ENCODE data around the gene AGPAT3.

AGPAT3 gene

GRCh38 chr21:43877936-43878575 lies 13.0 kb downstream of the AGPAT3 start:
- Histone ChIP-seq H3K4me2 (ENCODE audit: insufficient read depth, low read length, poor library complexity, severe bottlenecking) (no peak overlapping the region), H2AFZ (ENCODE audit: low read length) (no peak overlapping the region), H3K79me1 (ENCODE audit: low read depth, low read length) (no peaks in the 10 kb centered on the region), H3K27ac (replicated peaks; ENCODE audit: low read length) (no peak overlapping the region), H2BK12ac (ENCODE audit: low read length) (no peak overlapping the region), H2BK120ac (ENCODE audit: low read depth, low read length) (peak overlapping the region; percentile 5), H3K27me3 (ENCODE audit: control insufficient read depth in 3 of 3, insufficient read depth in 3 of 3, low read depth in 1 of 3, low read length in 3 of 3) (no peaks in the 10 kb centered on the region), H2AK5ac (ENCODE audit: low read depth, low read length) (no peak overlapping the region), H2BK15ac (ENCODE audit: low read length) (no peak overlapping the region), H3K14ac (ENCODE audit: low read length) (no peak overlapping the region), H3K9ac (ENCODE audit: low read depth, low read length, poor library complexity) (peak overlapping the region; percentile 24), H3K4me1 (ENCODE audit: control insufficient read depth in 2 of 2, insufficient read depth in 1 of 2, low read depth in 1 of 2, low read length in 2 of 2) (no peaks in the 10 kb centered on the region), H4K8ac (ENCODE audit: low read depth, low read length) (no peak overlapping the region), H3K9me3 (replicated peaks in 1 of 2; ENCODE audit: control insufficient read depth in 2 of 2, insufficient read depth in 1 of 2, low read depth in 1 of 2, low read length in 2 of 2) (peaks cover 0 to 18% of the 10 kb centered on the region in 2 donors), H3K36me3 (replicated peaks in 1 of 2; ENCODE audit: control insufficient read depth in 2 of 2, insufficient read depth in 2 of 2, low read length in 2 of 2) (peaks cover 0 to 11% of the 10 kb centered on the region in 2 donors), H3K18ac (ENCODE audit: low read length) (no peak overlapping the region), H3K23ac (ENCODE audit: low read depth, low read length, poor library complexity) (peak overlapping the region; percentile 5), H3K4ac (ENCODE audit: low read length) (no peak overlapping the region), H3K4me3 (ENCODE audit: low read length in 2 of 2) (peak overlapping the region in 1 of 2 donors; percentile 13), H4K91ac (ENCODE audit: low read depth, low read length, poor library complexity) (no peak overlapping the region), H2BK5ac (ENCODE audit: low read length) (no peak overlapping the region)
- no CpG with 5 or more reads among the region's 25 CpGs for WGBS, 2 donors (ENCODE audit: extremely low coverage in 2 of 2, insufficient read length in 2 of 2, insufficient replicate concordance in 1 of 2)
- DNase-seq (ENCODE audit: low spot score), result no peak

- Histone ChIP-seq H3K9ac (ENCODE audit: low read depth, low read length, poor library complexity) (no peak overlapping the region), H2AFZ (ENCODE audit: low read length) (no peak overlapping the region), H2BK15ac (ENCODE audit: low read length) (no peak overlapping the region), H2AK5ac (ENCODE audit: low read depth, low read length) (no peak overlapping the region), H3K36me3 (replicated peaks in 1 of 2; ENCODE audit: control insufficient read depth in 2 of 2, insufficient read depth in 2 of 2, low read length in 2 of 2) (peaks cover 0 to 8% of the 10 kb centered on the region in 2 donors), H2BK12ac (ENCODE audit: low read length) (peak overlapping the region; percentile 10), H3K27ac (replicated peaks; ENCODE audit: low read length) (no peak overlapping the region), H2BK120ac (ENCODE audit: low read depth, low read length) (no peak overlapping the region), H4K8ac (ENCODE audit: low read depth, low read length) (no peak overlapping the region), H2BK5ac (ENCODE audit: low read length) (no peak overlapping the region), H3K14ac (ENCODE audit: low read length) (no peak overlapping the region), H3K4me1 (ENCODE audit: control insufficient read depth in 2 of 2, insufficient read depth in 1 of 2, low read depth in 1 of 2, low read length in 2 of 2) (peaks cover 4% of the 10 kb centered on the region in 2 donors), H4K91ac (ENCODE audit: low read depth, low read length, poor library complexity) (no peak overlapping the region), H3K4me2 (ENCODE audit: insufficient read depth, low read length, poor library complexity, severe bottlenecking) (no peak overlapping the region), H3K27me3 (ENCODE audit: control insufficient read depth in 3 of 3, insufficient read depth in 3 of 3, low read depth in 1 of 3, low read length in 3 of 3) (no peaks in the 10 kb centered on the region), H3K4me3 (ENCODE audit: low read length in 2 of 2) (no peak overlapping the region), H3K23ac (ENCODE audit: low read depth, low read length, poor library complexity) (peak overlapping the region; percentile 49), H3K9me3 (replicated peaks in 1 of 2; ENCODE audit: control insufficient read depth in 2 of 2, insufficient read depth in 1 of 2, low read depth in 1 of 2, low read length in 2 of 2) (peaks cover 0 to 16% of the 10 kb centered on the region in 2 donors), H3K79me1 (ENCODE audit: low read depth, low read length) (no peaks in the 10 kb centered on the region), H3K4ac (ENCODE audit: low read length) (no peak overlapping the region), H3K18ac (ENCODE audit: low read length) (no peak overlapping the region)
- WGBS, 2 donors (ENCODE audit: extremely low coverage in 2 of 2, insufficient read length in 2 of 2, insufficient replicate concordance in 1 of 2), result no CpG with 5 or more reads among the region's 25 CpGs
- no peak for DNase-seq (ENCODE audit: low spot score)
These were observed 14.5 kb downstream of the AGPAT3 start for GRCh38 chr21:43879348-43880110.

GRCh38 chr21:43880111-43880985 lies 15.3 kb downstream of the AGPAT3 start:
- Histone ChIP-seq H3K4me2 (ENCODE audit: insufficient read depth, low read length, poor library complexity, severe bottlenecking) (no peak overlapping the region), H2BK120ac (ENCODE audit: low read depth, low read length) (no peak overlapping the region), H3K18ac (ENCODE audit: low read length) (no peak overlapping the region), H3K9me3 (replicated peaks in 1 of 2; ENCODE audit: control insufficient read depth in 2 of 2, insufficient read depth in 1 of 2, low read depth in 1 of 2, low read length in 2 of 2) (peaks cover 0 to 7% of the 10 kb centered on the region in 2 donors), H4K91ac (ENCODE audit: low read depth, low read length, poor library complexity) (no peak overlapping the region), H3K23ac (ENCODE audit: low read depth, low read length, poor library complexity) (no peak overlapping the region), H3K27me3 (ENCODE audit: control insufficient read depth in 3 of 3, insufficient read depth in 3 of 3, low read depth in 1 of 3, low read length in 3 of 3) (no peaks in the 10 kb centered on the region), H3K4me3 (ENCODE audit: low read length in 2 of 2) (no peak overlapping the region), H3K4ac (ENCODE audit: low read length) (no peak overlapping the region), H3K4me1 (ENCODE audit: control insufficient read depth in 2 of 2, insufficient read depth in 1 of 2, low read depth in 1 of 2, low read length in 2 of 2) (peaks cover 9 to 10% of the 10 kb centered on the region in 2 donors), H2BK15ac (ENCODE audit: low read length) (no peak overlapping the region), H2AFZ (ENCODE audit: low read length) (no peak overlapping the region), H3K14ac (ENCODE audit: low read length) (no peak overlapping the region), H4K8ac (ENCODE audit: low read depth, low read length) (no peak overlapping the region), H2AK5ac (ENCODE audit: low read depth, low read length) (no peak overlapping the region), H3K36me3 (replicated peaks in 1 of 2; ENCODE audit: control insufficient read depth in 2 of 2, insufficient read depth in 2 of 2, low read length in 2 of 2) (peaks cover 0 to 8% of the 10 kb centered on the region in 2 donors), H3K9ac (ENCODE audit: low read depth, low read length, poor library complexity) (no peak overlapping the region), H2BK12ac (ENCODE audit: low read length) (peak overlapping the region; percentile 10), H3K79me1 (ENCODE audit: low read depth, low read length) (no peaks in the 10 kb centered on the region), H2BK5ac (ENCODE audit: low read length) (no peak overlapping the region), H3K27ac (replicated peaks; ENCODE audit: low read length) (no peak overlapping the region)
- DNase-seq (ENCODE audit: low spot score), result no peak
- WGBS, 2 donors (ENCODE audit: extremely low coverage in 2 of 2, insufficient read length in 2 of 2, insufficient replicate concordance in 1 of 2), result no CpG with 5 or more reads among the region's 14 CpGs

Data from neuronal stem cell (in vitro differentiated cells).